Kidney epithelial cell (primary cell): ENCODE results near the gene ANKRD13D. TPM values are rescaled to one million over a fixed set of nuclear protein-coding genes. Genes with fewer than 3 reads are reported as not detected.

Experiments
- DNase-seq: peaks from one replicate; pipeline ENCODE4 v3.0.0-alpha.2; 2010; ENCODE audit warnings: low read depth
- H3K27me3 ChIP-seq: 2 replicates; pipeline ENCODE4 v1.6.0; 2011; ENCODE audit warnings: low read length; ENCODE audit not compliant: control insufficient read depth, insufficient read depth
- H3K36me3 ChIP-seq: 2 replicates; pipeline ENCODE4 v1.5.1; 2011; ENCODE audit warnings: low read length; ENCODE audit not compliant: control insufficient read depth, insufficient read depth
- H3K4me3 ChIP-seq: 2 replicates; pipeline ENCODE4 v1.5.1; 2011; ENCODE audit warnings: low read depth, mild to moderate bottlenecking, control low read depth, low read length
- total RNA-seq: library from RNA; depleted of rRNA; stranded (reverse); fragments of >200 nt; gene quantifications from 2 replicates; pipeline ENCODE4 v1.2.3, GENCODE V29; 2015
- TF ChIP-seq, protein P1 (sequence below): IDR thresholded peaks from 2 replicates; pipeline ENCODE4 v1.5.1; 2011; ENCODE audit warnings: mild to moderate bottlenecking, moderate library complexity, low read length, control low read depth, inconsistent platforms; ENCODE audit not compliant: insufficient read depth, poor library complexity, severe bottlenecking

The ANKRD13D gene
- total RNA-seq, 1 donor from 2014 or later = 48.5 TPM

- Histone ChIP-seq H3K36me3 (peaks cover 3% of the 10 kb centered on the region), H3K27me3 (no peaks in the 10 kb centered on the region), H3K4me3 (no peak overlapping the region)
- no peak for DNase-seq
- TF ChIP-seq, protein P1, sequence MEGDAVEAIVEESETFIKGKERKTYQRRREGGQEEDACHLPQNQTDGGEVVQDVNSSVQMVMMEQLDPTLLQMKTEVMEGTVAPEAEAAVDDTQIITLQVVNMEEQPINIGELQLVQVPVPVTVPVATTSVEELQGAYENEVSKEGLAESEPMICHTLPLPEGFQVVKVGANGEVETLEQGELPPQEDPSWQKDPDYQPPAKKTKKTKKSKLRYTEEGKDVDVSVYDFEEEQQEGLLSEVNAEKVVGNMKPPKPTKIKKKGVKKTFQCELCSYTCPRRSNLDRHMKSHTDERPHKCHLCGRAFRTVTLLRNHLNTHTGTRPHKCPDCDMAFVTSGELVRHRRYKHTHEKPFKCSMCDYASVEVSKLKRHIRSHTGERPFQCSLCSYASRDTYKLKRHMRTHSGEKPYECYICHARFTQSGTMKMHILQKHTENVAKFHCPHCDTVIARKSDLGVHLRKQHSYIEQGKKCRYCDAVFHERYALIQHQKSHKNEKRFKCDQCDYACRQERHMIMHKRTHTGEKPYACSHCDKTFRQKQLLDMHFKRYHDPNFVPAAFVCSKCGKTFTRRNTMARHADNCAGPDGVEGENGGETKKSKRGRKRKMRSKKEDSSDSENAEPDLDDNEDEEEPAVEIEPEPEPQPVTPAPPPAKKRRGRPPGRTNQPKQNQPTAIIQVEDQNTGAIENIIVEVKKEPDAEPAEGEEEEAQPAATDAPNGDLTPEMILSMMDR = no peak
Measured at GRCh38 chr11:67282876-67283371, 6.2 kb upstream of the ANKRD13D start.

GRCh38 chr11:67283481-67283963, 5.6 kb upstream of the ANKRD13D start:
- H3K36me3 ChIP-seq = peaks cover 1% of the 10 kb centered on the region
- DNase-seq = no peak
- TF ChIP-seq, protein P1 = no peak

DNA sequence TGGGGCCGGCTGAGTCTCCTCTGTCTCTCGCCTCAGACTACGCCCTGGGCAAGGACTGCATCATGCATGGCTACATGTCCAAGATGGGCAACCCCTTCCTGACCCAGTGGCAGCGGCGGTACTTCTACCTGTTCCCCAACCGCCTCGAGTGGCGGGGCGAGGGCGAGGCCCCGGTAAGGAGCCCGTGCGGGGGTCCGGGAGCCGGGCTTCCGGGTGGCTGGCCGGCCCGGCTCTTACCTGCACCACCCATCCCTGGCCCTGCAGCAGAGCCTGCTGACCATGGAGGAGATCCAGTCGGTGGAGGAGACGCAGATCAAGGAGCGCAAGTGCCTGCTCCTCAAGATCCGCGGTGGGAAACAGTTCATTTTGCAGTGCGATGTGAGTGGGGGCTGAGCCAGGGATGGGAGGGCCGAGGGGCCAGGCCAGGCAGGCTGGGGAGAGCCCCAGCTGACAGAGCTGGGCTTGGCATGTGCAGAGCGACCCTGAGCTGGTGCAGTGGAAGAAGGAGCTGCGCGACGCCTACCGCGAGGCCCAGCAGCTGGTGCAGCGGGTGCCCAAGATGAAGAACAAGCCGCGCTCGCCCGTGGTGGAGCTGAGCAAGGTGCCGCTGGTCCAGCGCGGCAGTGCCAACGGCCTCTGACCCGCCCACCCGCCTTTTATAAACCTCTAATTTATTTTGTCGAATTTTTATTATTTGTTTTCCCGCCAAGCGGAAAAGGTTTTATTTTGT, 4.1 kb upstream of the ANKRD13D start:
- no peak overlapping the region for H3K4me3 ChIP-seq
- TF ChIP-seq, protein P1 = no peak
- DNase-seq = no peak
- H3K27me3 ChIP-seq = no peaks in the 10 kb centered on the region
- peaks cover 1% of the 10 kb centered on the region for H3K36me3 ChIP-seq

More at GRCh38 chr11:67283481-67283963, 5.6 kb upstream of the ANKRD13D start:
- H3K27me3 ChIP-seq = no peaks in the 10 kb centered on the region
- no peak overlapping the region for H3K4me3 ChIP-seq

DNA sequence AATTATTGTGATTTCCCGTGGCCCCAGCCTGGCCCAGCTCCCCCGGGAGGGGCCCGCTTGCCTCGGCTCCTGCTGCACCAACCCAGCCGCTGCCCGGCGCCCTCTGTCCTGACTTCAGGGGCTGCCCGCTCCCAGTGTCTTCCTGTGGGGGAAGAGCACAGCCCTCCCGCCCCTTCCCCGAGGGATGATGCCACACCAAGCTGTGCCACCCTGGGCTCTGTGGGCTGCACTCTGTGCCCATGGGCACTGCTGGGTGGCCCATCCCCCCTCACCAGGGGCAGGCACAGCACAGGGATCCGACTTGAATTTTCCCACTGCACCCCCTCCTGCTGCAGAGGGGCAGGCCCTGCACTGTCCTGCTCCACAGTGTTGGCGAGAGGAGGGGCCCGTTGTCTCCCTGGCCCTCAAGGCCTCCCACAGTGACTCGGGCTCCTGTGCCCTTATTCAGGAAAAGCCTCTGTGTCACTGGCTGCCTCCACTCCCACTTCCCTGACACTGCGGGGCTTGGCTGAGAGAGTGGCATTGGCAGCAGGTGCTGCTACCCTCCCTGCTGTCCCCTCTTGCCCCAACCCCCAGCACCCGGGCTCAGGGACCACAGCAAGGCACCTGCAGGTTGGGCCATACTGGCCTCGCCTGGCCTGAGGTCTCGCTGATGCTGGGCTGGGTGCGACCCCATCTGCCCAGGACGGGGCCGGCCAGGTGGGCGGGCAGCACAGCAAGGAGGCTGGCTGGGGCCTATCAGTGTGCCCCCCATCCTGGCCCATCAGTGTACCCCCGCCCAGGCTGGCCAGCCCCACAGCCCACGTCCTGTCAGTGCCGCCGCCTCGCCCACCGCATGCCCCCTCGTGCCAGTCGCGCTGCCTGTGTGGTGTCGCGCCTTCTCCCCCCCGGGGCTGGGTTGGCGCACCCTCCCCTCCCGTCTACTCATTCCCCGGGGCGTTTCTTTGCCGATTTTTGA, 3.3 kb upstream of the ANKRD13D start:
- no peak for DNase-seq
- Histone ChIP-seq H3K4me3 (no peak overlapping the region), H3K27me3 (no peaks in the 10 kb centered on the region), H3K36me3 (peaks cover 1% of the 10 kb centered on the region)
- TF ChIP-seq, protein P1 = no peak

DNA sequence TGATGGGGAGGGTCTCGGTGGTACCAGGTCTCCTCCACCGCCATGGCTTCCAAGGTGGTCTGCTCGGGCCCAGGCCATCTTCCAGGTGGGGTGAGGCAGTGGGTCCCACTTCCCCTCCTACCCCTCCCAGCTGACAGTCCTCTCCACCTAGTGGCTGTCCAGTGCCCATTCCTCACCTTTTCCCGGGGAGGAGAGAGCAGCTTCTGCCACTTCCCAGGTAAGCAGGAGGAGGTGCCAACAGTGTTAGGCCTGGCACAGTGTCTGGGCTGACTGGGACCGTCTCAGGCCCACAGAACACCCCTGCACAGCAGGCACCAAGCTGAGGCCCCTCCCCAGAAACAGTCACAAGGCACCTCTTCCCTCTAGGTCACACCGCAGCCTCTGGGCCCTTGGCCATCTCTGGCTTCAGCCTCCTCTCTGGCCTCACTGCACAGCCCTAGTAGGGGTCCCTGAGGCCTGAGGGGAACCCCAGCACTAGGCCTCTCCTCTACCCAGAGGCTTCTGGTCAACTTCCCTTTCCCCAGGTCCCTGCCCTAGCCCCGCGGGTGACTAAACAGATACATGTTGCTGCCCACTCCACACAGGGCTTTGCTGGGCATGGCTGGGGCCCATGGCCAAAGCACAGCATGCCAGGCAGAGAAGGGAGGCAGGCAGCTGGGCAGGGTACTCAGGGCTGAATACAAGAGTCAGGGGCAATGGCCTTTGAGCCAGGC, 2.3 kb upstream of the ANKRD13D start:
- H3K36me3 ChIP-seq = peaks cover 1% of the 10 kb centered on the region
- no peaks in the 10 kb centered on the region for H3K27me3 ChIP-seq
- no peak overlapping the region for H3K4me3 ChIP-seq
- no peak for DNase-seq
- TF ChIP-seq, protein P1 = no peak
